Stimulated activated CD4-positive, alpha-beta T cell treated with anti-CD3 and anti-CD28 coated beads, TNF-alpha, amount 100 ng/mL, for 4 hours (primary cell): ENCODE data around the gene PIAS2.
"Not testable (repeated sequence)": the region's sequence is repeated elsewhere in the genome, so short reads cannot be mapped to it uniquely, and the experiment has no call there.

Source experiments
- DNase-seq, 3 experiments: peaks; one replicate each; pipeline ENCODE4 v3.0.0-alpha.2; 2020; ENCODE audit warnings: low read depth in 3 of 3

The PIAS2 gene

GRCh38 chr18:46832422-46832821, 84.9 kb downstream of the PIAS2 start:
- DNase-seq: not testable (repeated sequence)

- DNase-seq: no peak
Measured at GRCh38 chr18:46831434-46831833, 85.9 kb downstream of the PIAS2 start.

- DNase-seq: no peak
Measured at GRCh38 chr18:46830633-46831032, 86.7 kb downstream of the PIAS2 start.

- no peak for DNase-seq
Measured at GRCh38 chr18:46829947-46830346, 87.4 kb downstream of the PIAS2 start.

GRCh38 chr18:46829531-46829930, 87.8 kb downstream of the PIAS2 start:
- no peak for DNase-seq

- no peak for DNase-seq
Measured at GRCh38 chr18:46821856-46822711, 95.2 kb downstream of the PIAS2 start.

GRCh38 chr18:46820863-46821262, 96.4 kb downstream of the PIAS2 start:
- no peak for DNase-seq

GRCh38 chr18:46815661-46816060, 101.6 kb downstream of the PIAS2 start:
- no peak for DNase-seq

- DNase-seq: no peak
Measured at GRCh38 chr18:46814399-46814798, 102.9 kb downstream of the PIAS2 start.

- no peak for DNase-seq
Measured at GRCh38 chr18:46812311-46812710, 105.0 kb downstream of the PIAS2 start.

GRCh38 chr18:46810481-46811000, 106.8 kb downstream of the PIAS2 start:
- no peak for DNase-seq

- no peak for DNase-seq
Measured at GRCh38 chr18:46809145-46809544, 108.2 kb downstream of the PIAS2 start.

GRCh38 chr18:46795945-46796344, 121.4 kb downstream of the PIAS2 start:
- not testable (repeated sequence) for DNase-seq

GRCh38 chr18:46794607-46795006, 122.7 kb downstream of the PIAS2 start:
- no peak for DNase-seq

GRCh38 chr18:46793565-46793964, 123.7 kb downstream of the PIAS2 start:
- DNase-seq: no peak

GRCh38 chr18:46789088-46789487, 128.2 kb downstream of the PIAS2 start:
- DNase-seq: no peak

- no peak for DNase-seq
Measured at GRCh38 chr18:46787674-46788073, 129.6 kb downstream of the PIAS2 start.

GRCh38 chr18:46772357-46772756, 144.9 kb downstream of the PIAS2 start:
- no peak for DNase-seq

GRCh38 chr18:46771141-46771540, 146.2 kb downstream of the PIAS2 start:
- DNase-seq: no peak

- no peak for DNase-seq
Measured at GRCh38 chr18:46770708-46771107, 146.6 kb downstream of the PIAS2 start.

- DNase-seq: no peak
Measured at GRCh38 chr18:46768166-46768921, 149.0 kb downstream of the PIAS2 start.

GRCh38 chr18:46767217-46767616, 150.1 kb downstream of the PIAS2 start:
- no peak for DNase-seq

GRCh38 chr18:46764586-46764985, 152.7 kb downstream of the PIAS2 start:
- no peak for DNase-seq
